ENCODE data around the gene PARD6B. TPM values are rescaled to one million over a fixed set of nuclear protein-coding genes. Genes with fewer than 3 reads are reported as not detected.

PARD6B gene
- 0.44 and 0.66 TPM in 2 replicates for total RNA-seq

GRCh38 chr20:50731055-50731929, at the start of gene PARD6B:
TSS of gene PARD6B (plus strand) at chr20:50731580. CDS start at chr20:50731787, 207 bp downstream.

GRCh38 chr20:50690650-50691572, 40.5 kb upstream of the PARD6B start, which contains the start of gene RIPOR3:
TSS of gene RIPOR3 (minus strand) at chr20:50691542. CDS start at chr20:50691128, 414 bp downstream.

GRCh38 chr20:50794846-50795634, 63.7 kb downstream of the PARD6B start, which contains the start of gene BCAS4:
TSS of gene BCAS4 (plus strand) at chr20:50795061. CDS start at chr20:50795084, 23 bp downstream.

Other genes with a start within 250 kb of the PARD6B start
- gene PTPN1, start 221.2 kb upstream of the PARD6B start, total RNA-seq: 19.3 and 21.5 TPM in 2 replicates
- gene RIPOR3, start 40.0 kb upstream of the PARD6B start, total RNA-seq: 10.6 and 27.3 TPM in 2 replicates
- 15.7 and 21.5 TPM in 2 replicates for gene BCAS4, start 63.5 kb downstream of the PARD6B start, total RNA-seq
- 28.8 and 50.2 TPM in 2 replicates for gene ADNP, start 199.9 kb downstream of the PARD6B start, total RNA-seq
- 41.7 and 97.3 TPM in 2 replicates for gene DPM1, start 227.0 kb downstream of the PARD6B start, total RNA-seq
- 8.9 and 13.6 TPM in 2 replicates for gene MOCS3, start 227.2 kb downstream of the PARD6B start, total RNA-seq

Data from smooth muscle cell of trachea (primary cell).